ENCODE measurements around the gene LMNB1. TPM values are rescaled to one million over a fixed set of nuclear protein-coding genes. Genes with fewer than 3 reads are reported as not detected.
"Not testable (repeated sequence)": the region's sequence is repeated elsewhere in the genome, so short reads cannot be mapped to it uniquely, and the experiment has no call there.

The LMNB1 gene
- polyA plus RNA-seq, 4 donors: 3.1 to 55.3 (median 27.4) TPM

DNA sequence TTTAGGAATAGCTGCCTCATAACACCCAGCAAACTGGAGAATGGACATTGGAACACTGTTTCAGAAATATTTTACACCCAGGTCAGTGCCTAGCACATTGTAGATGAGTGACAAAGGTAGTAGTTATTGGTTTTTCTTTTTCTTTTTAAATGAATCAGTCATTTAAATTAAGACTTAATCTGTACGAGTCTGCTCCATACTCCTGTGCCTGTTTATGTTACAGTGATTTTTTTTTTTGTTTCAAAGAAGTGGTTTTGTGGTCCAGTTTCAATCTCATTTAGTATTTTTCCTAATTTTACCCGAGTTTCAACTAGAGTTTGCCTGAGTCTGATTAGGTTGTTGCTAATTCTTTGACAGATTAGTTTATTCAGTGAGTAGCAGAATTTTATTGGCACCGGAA, 16.2 kb downstream of the LMNB1 start:
- FAIRE-seq: no peak

DNA sequence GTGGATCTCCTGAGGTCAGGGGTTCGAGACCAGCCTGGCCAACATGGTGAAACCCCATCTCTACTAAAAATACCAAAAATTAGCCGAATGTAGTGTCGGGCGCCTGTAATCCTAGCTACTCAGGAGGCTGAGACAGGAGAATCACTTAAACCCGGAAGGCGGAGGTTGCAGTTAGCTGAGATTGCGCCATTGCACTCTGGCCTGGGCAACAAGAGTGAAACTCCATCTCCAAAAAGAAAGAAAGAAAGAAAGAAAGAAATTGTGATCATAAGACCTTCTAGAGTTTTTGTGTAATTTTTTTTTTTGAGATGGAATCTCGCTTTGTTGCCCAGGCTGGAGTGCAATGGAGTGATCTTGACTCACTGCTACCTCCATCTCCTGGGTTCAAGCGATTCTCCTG, 16.7 kb downstream of the LMNB1 start:
- not testable (repeated sequence) for H3K9me3 ChIP-seq (ENCODE audit: control insufficient read depth in 2 of 2, insufficient read depth in 1 of 2, low read depth in 1 of 2, low read length in 1 of 2); H3K27me3 ChIP-seq (ENCODE audit: control insufficient read depth in 3 of 3, insufficient read depth in 3 of 3, low read length in 3 of 3); H3K4me3 ChIP-seq (ENCODE audit: low read depth in 1 of 3, low read length in 3 of 3); FAIRE-seq; H3K4me1 ChIP-seq (ENCODE audit: control insufficient read depth in 3 of 3, insufficient read depth in 2 of 3, low read depth in 1 of 3, low read length in 2 of 3); DNase-seq; H3K27ac ChIP-seq (ENCODE audit: low read depth in 1 of 3, low read length in 2 of 3); H3K36me3 ChIP-seq (ENCODE audit: control insufficient read depth in 3 of 3, insufficient read depth in 2 of 3, low read depth in 1 of 3, low read length in 3 of 3)
- 93 to 95% (median 95%) methylated on average over 9 of the region's 9 CpGs for WGBS, 3 donors

More for the DNA sequence above, 16.2 kb downstream of the LMNB1 start:
- no peaks in the 10 kb centered on the region for H3K27me3 ChIP-seq (ENCODE audit: control insufficient read depth in 3 of 3, insufficient read depth in 3 of 3, low read length in 3 of 3)
- DNase-seq: no peak
- peaks cover 0 to 2% (median 0%) of the 10 kb centered on the region in 3 donors for H3K4me1 ChIP-seq (ENCODE audit: control insufficient read depth in 3 of 3, insufficient read depth in 2 of 3, low read depth in 1 of 3, low read length in 2 of 3)
- 64 to 70% (median 66%) methylated on average over 3 of the region's 3 CpGs for WGBS, 3 donors
- H3K4me3 ChIP-seq (ENCODE audit: low read depth in 1 of 3, low read length in 3 of 3): no peak overlapping the region
- H3K9me3 ChIP-seq (ENCODE audit: control insufficient read depth in 2 of 2, insufficient read depth in 1 of 2, low read depth in 1 of 2, low read length in 1 of 2): no peaks in the 10 kb centered on the region
- H3K36me3 ChIP-seq (ENCODE audit: control insufficient read depth in 3 of 3, insufficient read depth in 2 of 3, low read depth in 1 of 3, low read length in 3 of 3): peaks cover 0 to 3% (median 0%) of the 10 kb centered on the region in 3 donors
- no peak overlapping the region for H3K27ac ChIP-seq (ENCODE audit: low read depth in 1 of 3, low read length in 2 of 3)

DNA sequence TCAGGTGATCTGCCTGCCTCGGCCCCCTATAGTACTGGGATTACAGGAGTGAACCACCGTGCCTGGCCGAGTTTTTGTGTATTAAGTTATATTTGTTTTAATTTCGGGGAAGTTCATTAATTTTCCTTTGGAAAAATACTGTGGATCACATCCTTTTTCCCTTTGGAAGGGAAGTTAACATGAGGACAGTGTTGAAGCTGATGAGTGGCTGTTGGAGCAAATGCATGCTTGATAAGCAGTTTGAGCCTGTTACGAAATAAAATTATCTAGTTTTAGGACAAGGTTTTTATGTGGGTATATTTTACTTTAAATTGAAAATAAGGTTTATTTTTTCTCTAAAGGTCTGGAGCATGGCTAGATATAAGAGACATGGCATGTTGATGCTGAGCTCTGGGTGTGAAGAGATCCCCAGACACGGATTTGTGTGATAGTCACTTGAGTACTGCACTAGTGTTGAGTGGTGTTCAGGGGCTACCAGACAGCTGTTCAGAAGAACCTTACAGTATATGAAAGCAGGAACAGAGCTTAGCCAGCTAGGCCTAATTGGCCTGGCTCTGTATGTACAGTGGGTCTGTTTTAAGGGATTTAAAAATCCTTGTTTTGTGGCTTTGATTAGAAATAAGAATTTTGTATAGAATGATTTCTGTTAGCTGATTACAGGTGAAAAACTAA, 17.4 kb downstream of the LMNB1 start:
- Histone ChIP-seq H3K27me3 (ENCODE audit: control insufficient read depth in 3 of 3, insufficient read depth in 3 of 3, low read length in 3 of 3) (no peaks in the 10 kb centered on the region), H3K27ac (ENCODE audit: low read depth in 1 of 3, low read length in 2 of 3) (no peak overlapping the region), H3K4me3 (ENCODE audit: low read depth in 1 of 3, low read length in 3 of 3) (no peak overlapping the region), H3K9me3 (ENCODE audit: control insufficient read depth in 2 of 2, insufficient read depth in 1 of 2, low read depth in 1 of 2, low read length in 1 of 2) (no peaks in the 10 kb centered on the region), H3K4me1 (ENCODE audit: control insufficient read depth in 3 of 3, insufficient read depth in 2 of 3, low read depth in 1 of 3, low read length in 2 of 3) (no peaks in the 10 kb centered on the region), H3K36me3 (ENCODE audit: control insufficient read depth in 3 of 3, insufficient read depth in 2 of 3, low read depth in 1 of 3, low read length in 3 of 3) (peaks cover 0 to 3% (median 0%) of the 10 kb centered on the region in 3 donors)
- FAIRE-seq (no peak), DNase-seq (no peak)
- WGBS, 3 donors: 54 to 71% (median 71%) methylated on average over 6 of the region's 6 CpGs

DNA sequence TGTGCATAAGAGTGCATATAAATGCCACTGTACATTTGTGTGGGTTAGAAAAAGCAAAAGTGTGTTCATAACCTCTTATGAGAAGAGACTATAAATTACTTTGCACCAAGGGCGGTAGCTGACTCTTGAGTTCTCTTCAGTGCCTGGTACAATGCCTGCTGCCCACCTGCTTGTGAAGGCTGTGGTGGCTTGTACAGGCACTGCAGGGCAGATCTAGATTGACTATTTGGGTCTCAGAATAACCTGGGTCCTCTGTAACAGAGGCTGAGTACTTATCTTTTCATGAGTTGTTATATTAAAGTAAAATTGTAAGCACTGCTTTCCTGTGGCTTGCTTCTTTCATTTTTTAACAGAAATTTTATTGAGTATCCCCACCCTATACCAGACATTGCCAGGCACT, 22.8 kb downstream of the LMNB1 start:
- WGBS, 3 donors: 81 to 89% (median 89%) methylated on average over 1 of the region's 1 CpG
- Histone ChIP-seq H3K4me1 (ENCODE audit: control insufficient read depth in 3 of 3, insufficient read depth in 2 of 3, low read depth in 1 of 3, low read length in 2 of 3) (peaks cover 0 to under 1% (median 0%) of the 10 kb centered on the region in 3 donors), H3K9me3 (ENCODE audit: control insufficient read depth in 2 of 2, insufficient read depth in 1 of 2, low read depth in 1 of 2, low read length in 1 of 2) (no peaks in the 10 kb centered on the region), H3K27ac (ENCODE audit: low read depth in 1 of 3, low read length in 2 of 3) (no peak overlapping the region), H3K36me3 (ENCODE audit: control insufficient read depth in 3 of 3, insufficient read depth in 2 of 3, low read depth in 1 of 3, low read length in 3 of 3) (peaks cover 0 to 3% (median 0%) of the 10 kb centered on the region in 3 donors), H3K4me3 (ENCODE audit: low read depth in 1 of 3, low read length in 3 of 3) (no peak overlapping the region), H3K27me3 (ENCODE audit: control insufficient read depth in 3 of 3, insufficient read depth in 3 of 3, low read length in 3 of 3) (no peaks in the 10 kb centered on the region)
- FAIRE-seq (no peak), DNase-seq (no peak)

DNA sequence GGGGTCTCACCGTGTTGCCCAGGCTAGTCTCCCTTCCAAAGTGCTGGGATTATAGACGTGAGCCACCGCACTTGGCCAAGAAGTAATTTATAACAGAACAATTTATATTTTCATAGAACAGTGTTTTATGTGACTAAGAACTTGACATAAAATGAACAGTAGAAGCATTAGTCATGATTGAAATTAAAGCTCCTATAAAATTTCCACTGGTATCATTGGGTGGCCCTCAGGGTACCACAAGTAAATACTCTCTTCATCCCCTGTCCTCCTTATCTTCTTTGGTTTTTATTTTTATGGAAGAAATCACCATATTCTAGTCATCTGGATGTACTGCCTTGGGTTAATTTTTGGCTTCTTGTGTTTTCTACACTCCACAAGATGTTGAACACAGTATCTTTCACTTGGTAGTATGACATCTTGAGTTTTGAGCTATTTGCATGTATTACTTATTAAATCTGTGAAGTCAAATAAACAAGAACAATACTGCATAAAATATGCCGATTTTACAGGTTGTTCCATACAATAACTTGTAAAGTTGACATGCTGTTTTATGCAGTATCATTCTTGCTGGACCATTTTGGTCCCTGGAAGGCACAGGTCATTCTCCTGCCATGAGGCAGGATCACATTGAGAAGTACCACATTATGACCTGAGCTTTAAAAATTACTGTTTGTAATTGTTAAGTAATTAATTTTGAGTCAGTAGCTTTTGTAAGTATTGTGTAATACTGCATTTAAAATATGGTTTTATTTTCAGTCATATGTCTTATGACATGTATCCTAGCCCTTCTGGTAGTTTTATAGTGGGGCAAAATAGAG, 24.4 kb downstream of the LMNB1 start:
- FAIRE-seq: no peak
- Histone ChIP-seq H3K27me3 (ENCODE audit: control insufficient read depth in 3 of 3, insufficient read depth in 3 of 3, low read length in 3 of 3) (no peaks in the 10 kb centered on the region), H3K9me3 (ENCODE audit: control insufficient read depth in 2 of 2, insufficient read depth in 1 of 2, low read depth in 1 of 2, low read length in 1 of 2) (no peaks in the 10 kb centered on the region), H3K4me3 (ENCODE audit: low read depth in 1 of 3, low read length in 3 of 3) (no peak overlapping the region), H3K36me3 (ENCODE audit: control insufficient read depth in 3 of 3, insufficient read depth in 2 of 3, low read depth in 1 of 3, low read length in 3 of 3) (peaks cover 0 to 6% (median 0%) of the 10 kb centered on the region in 3 donors), H3K27ac (ENCODE audit: low read depth in 1 of 3, low read length in 2 of 3) (no peak overlapping the region), H3K4me1 (ENCODE audit: control insufficient read depth in 3 of 3, insufficient read depth in 2 of 3, low read depth in 1 of 3, low read length in 2 of 3) (peaks cover 0 to 3% (median 0%) of the 10 kb centered on the region in 3 donors)
- DNase-seq: no peak
- WGBS, 3 donors: 72 to 86% (median 84%) methylated on average over 4 of the region's 4 CpGs

DNA sequence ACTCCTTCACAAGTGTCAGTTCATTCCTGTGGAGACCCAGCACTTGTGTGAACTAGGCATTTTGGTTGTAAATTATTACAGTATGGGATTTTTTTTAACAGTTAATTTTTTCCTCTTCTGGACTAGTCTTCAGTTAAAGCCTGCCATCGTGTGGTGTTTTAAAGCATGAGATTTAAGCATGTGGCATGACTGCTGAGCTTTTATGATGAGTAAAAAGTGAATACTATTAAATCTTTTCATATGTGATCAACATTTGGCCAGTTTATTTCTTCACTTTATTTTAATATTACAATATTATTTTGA, 25.0 kb downstream of the LMNB1 start:
- no peak overlapping the region for H3K27ac ChIP-seq (ENCODE audit: low read depth in 1 of 3, low read length in 2 of 3)
- H3K27me3 ChIP-seq (ENCODE audit: control insufficient read depth in 3 of 3, insufficient read depth in 3 of 3, low read length in 3 of 3): no peaks in the 10 kb centered on the region
- FAIRE-seq (no peak), DNase-seq (peak; percentile 23 to 28)
- H3K4me1 ChIP-seq (ENCODE audit: control insufficient read depth in 3 of 3, insufficient read depth in 2 of 3, low read depth in 1 of 3, low read length in 2 of 3): peaks cover 0 to 3% (median 0%) of the 10 kb centered on the region in 3 donors
- H3K36me3 ChIP-seq (ENCODE audit: control insufficient read depth in 3 of 3, insufficient read depth in 2 of 3, low read depth in 1 of 3, low read length in 3 of 3): peaks cover 0 to 11% (median 3%) of the 10 kb centered on the region in 3 donors
- no peaks in the 10 kb centered on the region for H3K9me3 ChIP-seq (ENCODE audit: control insufficient read depth in 2 of 2, insufficient read depth in 1 of 2, low read depth in 1 of 2, low read length in 1 of 2)
- 21 to 24% (median 24%) methylated on average over 1 of the region's 1 CpG for WGBS, 3 donors
- H3K4me3 ChIP-seq (ENCODE audit: low read depth in 1 of 3, low read length in 3 of 3): no peak overlapping the region

DNA sequence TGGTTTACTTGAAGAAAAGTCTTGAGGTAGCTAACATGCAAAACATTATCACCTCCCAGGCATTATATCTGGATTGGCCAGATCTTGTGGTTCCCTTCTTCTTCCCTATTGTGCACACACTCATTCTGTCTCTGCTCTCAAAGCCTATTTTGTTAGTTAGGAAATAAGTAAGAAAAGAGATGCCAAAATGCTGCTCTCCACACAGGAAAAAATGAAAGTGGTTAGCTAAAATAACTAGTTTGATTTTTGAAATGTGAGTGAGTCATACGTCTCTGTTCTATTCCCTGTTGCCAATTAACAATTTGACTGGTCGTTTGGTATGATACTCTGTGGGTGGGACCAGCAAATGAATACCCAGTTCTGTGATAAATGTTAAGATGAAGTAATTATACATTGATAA, 28.1 kb downstream of the LMNB1 start:
- Histone ChIP-seq H3K4me3 (ENCODE audit: low read depth in 1 of 3, low read length in 3 of 3) (no peak overlapping the region), H3K4me1 (ENCODE audit: control insufficient read depth in 3 of 3, insufficient read depth in 2 of 3, low read depth in 1 of 3, low read length in 2 of 3) (peaks cover 0 to 3% (median 0%) of the 10 kb centered on the region in 3 donors), H3K27me3 (ENCODE audit: control insufficient read depth in 3 of 3, insufficient read depth in 3 of 3, low read length in 3 of 3) (no peaks in the 10 kb centered on the region), H3K27ac (ENCODE audit: low read depth in 1 of 3, low read length in 2 of 3) (no peak overlapping the region), H3K36me3 (ENCODE audit: control insufficient read depth in 3 of 3, insufficient read depth in 2 of 3, low read depth in 1 of 3, low read length in 3 of 3) (peaks cover 0 to 23% (median 3%) of the 10 kb centered on the region in 3 donors), H3K9me3 (ENCODE audit: control insufficient read depth in 2 of 2, insufficient read depth in 1 of 2, low read depth in 1 of 2, low read length in 1 of 2) (no peaks in the 10 kb centered on the region)
- DNase-seq (no peak), FAIRE-seq (no peak)
- WGBS, 3 donors: 29 to 46% (median 41%) methylated on average over 2 of the region's 2 CpGs

DNA sequence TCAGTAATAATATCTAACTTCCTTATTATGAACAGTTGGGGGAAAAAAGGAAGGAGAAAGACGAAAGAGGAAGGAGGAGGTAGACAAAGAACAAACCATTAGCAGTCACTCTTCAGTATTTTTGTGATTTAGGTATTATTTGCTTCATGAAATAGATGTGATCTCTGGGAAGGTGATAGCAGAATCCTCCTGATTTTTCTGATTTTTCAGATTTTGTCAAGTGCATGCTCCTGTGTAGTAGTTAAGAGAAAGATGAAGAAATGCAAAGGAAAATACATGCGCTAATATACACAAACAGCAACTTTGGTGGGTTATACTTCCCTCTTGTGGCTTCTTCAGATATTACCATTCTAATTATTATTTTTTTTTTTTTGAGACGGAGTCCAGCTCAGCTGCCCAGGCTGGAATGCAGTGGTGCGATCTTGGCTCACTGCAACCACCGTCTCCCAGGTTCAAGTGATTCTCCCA, 31.6 kb downstream of the LMNB1 start:
- Histone ChIP-seq H3K36me3 (ENCODE audit: control insufficient read depth in 3 of 3, insufficient read depth in 2 of 3, low read depth in 1 of 3, low read length in 3 of 3) (peaks cover 2 to 30% (median 3%) of the 10 kb centered on the region in 3 donors), H3K4me3 (ENCODE audit: low read depth in 1 of 3, low read length in 3 of 3) (no peak overlapping the region), H3K4me1 (ENCODE audit: control insufficient read depth in 3 of 3, insufficient read depth in 2 of 3, low read depth in 1 of 3, low read length in 2 of 3) (peaks cover 0 to 3% (median 0%) of the 10 kb centered on the region in 3 donors), H3K27me3 (ENCODE audit: control insufficient read depth in 3 of 3, insufficient read depth in 3 of 3, low read length in 3 of 3) (no peaks in the 10 kb centered on the region), H3K9me3 (ENCODE audit: control insufficient read depth in 2 of 2, insufficient read depth in 1 of 2, low read depth in 1 of 2, low read length in 1 of 2) (no peaks in the 10 kb centered on the region), H3K27ac (ENCODE audit: low read depth in 1 of 3, low read length in 2 of 3) (no peak overlapping the region)
- DNase-seq (peak; percentile 25 to 41), FAIRE-seq (no peak)
- WGBS, 3 donors: 62 to 66% (median 63%) methylated on average over 5 of the region's 5 CpGs
